Activated naive CD4-positive, alpha-beta T cell treated with anti-CD3 and anti-CD28 coated beads, Interleukin-2, amount 50 U/mL, for 24 hours (primary cell): Measurements from ENCODE around the gene HOXA6.

ENCODE experiments used
- H3K27ac Mint-ChIP-seq: one replicate; pipeline ENCODE4 v1.8.0; 2021; ENCODE audit warnings: mild to moderate bottlenecking, mixed read lengths
- H3K27me3 Mint-ChIP-seq: one replicate; pipeline ENCODE4 v1.8.0; 2021; ENCODE audit warnings: mixed read lengths
- H3K36me3 Mint-ChIP-seq: one replicate; pipeline ENCODE4 v1.8.0; 2021; ENCODE audit warnings: mixed read lengths
- H3K4me1 Mint-ChIP-seq: one replicate; pipeline ENCODE4 v1.8.0; 2021; ENCODE audit warnings: mixed read lengths
- H3K4me3 Mint-ChIP-seq: one replicate; pipeline ENCODE4 v1.8.0; 2021; ENCODE audit warnings: mild to moderate bottlenecking, mixed read lengths
- H3K9me3 Mint-ChIP-seq: one replicate; pipeline ENCODE4 v1.8.0; 2021; ENCODE audit warnings: mixed read lengths

The HOXA6 gene

GRCh38 chr7:27186668-27187474, 39.3 kb upstream of the HOXA6 start:
- no peaks in the 10 kb centered on the region for H3K36me3 Mint-ChIP-seq
- H3K4me1 Mint-ChIP-seq: peaks cover 63% of the 10 kb centered on the region
- H3K9me3 Mint-ChIP-seq: no peaks in the 10 kb centered on the region
- no peak overlapping the region for H3K4me3 Mint-ChIP-seq
- peaks cover 71% of the 10 kb centered on the region for H3K27me3 Mint-ChIP-seq
- no peak overlapping the region for H3K27ac Mint-ChIP-seq

- no peaks in the 10 kb centered on the region for H3K9me3 Mint-ChIP-seq
- H3K4me3 Mint-ChIP-seq: peak overlapping the region; percentile 53
- peak overlapping the region; percentile 82 for H3K27ac Mint-ChIP-seq
- no peaks in the 10 kb centered on the region for H3K36me3 Mint-ChIP-seq
- H3K4me1 Mint-ChIP-seq: peaks cover 57% of the 10 kb centered on the region
- peaks cover 69% of the 10 kb centered on the region for H3K27me3 Mint-ChIP-seq
Measured at GRCh38 chr7:27185854-27186667, 38.5 kb upstream of the HOXA6 start.

DNA sequence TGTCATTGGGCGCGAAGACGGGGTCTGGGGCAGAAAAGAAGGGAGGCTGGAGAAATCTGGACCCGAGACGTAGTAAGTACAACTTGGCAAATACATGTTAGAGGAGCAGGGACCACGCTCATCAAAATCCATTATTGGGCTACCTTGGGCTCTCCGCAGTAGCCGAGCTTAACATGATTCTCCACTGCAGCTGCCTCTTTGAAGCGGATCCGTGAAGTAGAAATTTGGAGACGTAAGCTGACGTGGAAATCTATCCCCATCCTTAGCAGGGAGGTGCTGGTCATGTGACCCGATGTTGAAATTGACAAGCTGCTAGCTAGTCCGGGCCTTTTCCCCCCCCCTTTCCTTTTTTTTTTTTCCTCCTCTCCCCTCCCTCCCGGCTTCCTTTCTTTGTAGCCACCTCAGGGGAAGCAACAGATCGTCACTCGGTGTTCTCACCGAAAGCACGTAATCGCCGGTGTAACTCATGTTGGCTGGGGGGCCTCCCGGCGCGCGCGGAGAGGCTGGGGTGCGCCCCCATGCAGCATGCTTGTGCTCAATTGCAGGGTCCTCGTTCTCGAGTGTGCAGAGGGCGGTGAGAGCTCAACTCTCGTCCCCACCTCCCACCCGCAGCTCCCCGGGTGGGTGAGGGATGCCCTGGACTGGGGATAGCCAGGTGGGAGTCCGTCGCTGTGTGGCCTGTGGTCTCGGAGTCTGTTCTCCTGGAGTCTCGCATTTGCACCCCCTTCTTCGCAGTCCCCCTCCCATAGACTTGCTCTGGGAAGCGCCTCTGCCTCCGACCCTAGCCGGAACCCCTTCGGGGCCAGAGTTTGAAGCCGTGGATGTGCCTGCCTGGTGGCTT, 37.7 kb upstream of the HOXA6 start, which contains the start of gene HOXA11:
HOXA11 (minus strand) TSS at position 220 of the 841 bp plus-strand sequence; CDS start at position 132, 88 bp downstream.
- peak within 1 kb of the TSS; percentile 66 for H3K4me3 Mint-ChIP-seq
- no peaks in the 10 kb centered on the region for H3K36me3 Mint-ChIP-seq
- no peaks in the 10 kb centered on the region for H3K9me3 Mint-ChIP-seq
- peaks cover 64% of the 10 kb centered on the region for H3K27me3 Mint-ChIP-seq
- peaks cover 54% of the 10 kb centered on the region for H3K4me1 Mint-ChIP-seq
- peak within 1 kb of the TSS; percentile 82 for H3K27ac Mint-ChIP-seq

- peaks cover 52% of the 10 kb centered on the region for H3K4me1 Mint-ChIP-seq
- no peaks in the 10 kb centered on the region for H3K9me3 Mint-ChIP-seq
- peaks cover 61% of the 10 kb centered on the region for H3K27me3 Mint-ChIP-seq
- peaks cover 1% of the 10 kb centered on the region for H3K36me3 Mint-ChIP-seq
- H3K4me3 Mint-ChIP-seq: peak overlapping the region; percentile 66
- H3K27ac Mint-ChIP-seq: peak overlapping the region; percentile 2
Measured at GRCh38 chr7:27184337-27185012, 36.9 kb upstream of the HOXA6 start.

DNA sequence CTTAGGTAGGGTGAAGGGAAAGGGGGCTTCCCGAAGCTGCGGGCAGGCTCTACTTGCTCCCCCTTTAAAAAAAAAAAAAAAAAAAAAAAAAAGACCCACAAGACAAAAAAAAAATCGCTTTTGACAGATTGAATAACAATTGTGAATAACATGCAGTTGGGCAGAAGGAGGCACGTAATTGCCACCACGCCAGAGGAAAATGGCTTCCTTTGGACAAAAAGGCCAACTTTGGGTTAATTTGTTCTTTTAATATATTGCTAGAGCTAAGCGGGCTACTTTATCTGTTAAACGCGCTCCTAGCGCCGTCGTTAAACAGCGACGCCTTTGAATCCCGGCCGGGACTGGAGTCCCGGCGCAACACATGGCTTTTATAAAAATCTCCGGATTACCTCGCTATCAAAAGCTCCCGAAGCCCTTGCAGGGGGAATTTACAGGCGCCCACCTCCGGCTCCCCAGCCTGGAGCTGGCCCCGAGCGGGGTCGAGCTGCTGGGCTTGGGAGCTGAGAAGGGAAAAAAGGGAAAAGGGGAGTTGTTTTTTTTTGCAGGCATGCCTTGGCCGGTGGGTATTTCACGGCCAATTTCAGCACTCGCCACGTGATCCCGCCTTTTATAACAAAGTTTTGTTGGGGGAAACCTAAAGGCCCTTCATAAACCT, 36.2 kb upstream of the HOXA6 start:
- Mint-ChIP-seq H3K27ac (no peak overlapping the region), H3K4me3 (peak overlapping the region; percentile 66), H3K27me3 (peaks cover 64% of the 10 kb centered on the region), H3K9me3 (no peaks in the 10 kb centered on the region), H3K36me3 (peaks cover 1% of the 10 kb centered on the region), H3K4me1 (peaks cover 49% of the 10 kb centered on the region)

- Mint-ChIP-seq H3K27ac (no peak overlapping the region), H3K4me1 (peaks cover 42% of the 10 kb centered on the region), H3K27me3 (peaks cover 59% of the 10 kb centered on the region), H3K36me3 (peaks cover 1% of the 10 kb centered on the region), H3K9me3 (no peaks in the 10 kb centered on the region), H3K4me3 (no peak overlapping the region)
Measured at GRCh38 chr7:27182861-27183681, 35.5 kb upstream of the HOXA6 start.

GRCh38 chr7:27182285-27182841, 34.8 kb upstream of the HOXA6 start:
- Mint-ChIP-seq H3K36me3 (peaks cover 1% of the 10 kb centered on the region), H3K4me3 (no peak overlapping the region), H3K9me3 (no peaks in the 10 kb centered on the region), H3K27me3 (peaks cover 58% of the 10 kb centered on the region), H3K4me1 (peaks cover 35% of the 10 kb centered on the region), H3K27ac (no peak overlapping the region)

DNA sequence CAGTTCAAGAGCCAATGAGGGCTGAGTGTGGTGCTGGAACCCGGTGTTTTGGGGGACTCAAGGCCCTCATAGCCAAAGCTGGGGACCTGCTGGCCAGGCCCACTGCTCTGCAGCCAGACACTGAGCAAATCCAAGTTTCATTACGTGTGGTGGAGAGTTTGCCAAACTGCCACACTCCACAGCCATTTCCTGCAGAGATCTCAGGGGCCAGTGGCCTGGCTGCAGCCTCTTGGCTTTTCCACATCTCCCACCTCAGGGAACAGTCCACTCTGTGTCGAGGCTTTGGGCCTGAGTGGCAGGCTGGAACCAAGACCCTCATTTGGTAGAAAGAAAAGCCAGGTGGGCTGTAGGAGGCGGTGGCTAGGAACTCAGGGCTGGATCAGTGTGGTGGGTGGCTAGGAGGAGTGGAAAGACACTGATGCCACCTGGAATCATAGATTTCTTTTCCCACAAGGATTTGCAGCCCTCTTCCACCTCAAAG, 34.3 kb upstream of the HOXA6 start:
- peaks cover 53% of the 10 kb centered on the region for H3K27me3 Mint-ChIP-seq
- peaks cover 1% of the 10 kb centered on the region for H3K36me3 Mint-ChIP-seq
- no peak overlapping the region for H3K27ac Mint-ChIP-seq
- H3K4me3 Mint-ChIP-seq: no peak overlapping the region
- H3K4me1 Mint-ChIP-seq: peaks cover 32% of the 10 kb centered on the region
- H3K9me3 Mint-ChIP-seq: no peaks in the 10 kb centered on the region

DNA sequence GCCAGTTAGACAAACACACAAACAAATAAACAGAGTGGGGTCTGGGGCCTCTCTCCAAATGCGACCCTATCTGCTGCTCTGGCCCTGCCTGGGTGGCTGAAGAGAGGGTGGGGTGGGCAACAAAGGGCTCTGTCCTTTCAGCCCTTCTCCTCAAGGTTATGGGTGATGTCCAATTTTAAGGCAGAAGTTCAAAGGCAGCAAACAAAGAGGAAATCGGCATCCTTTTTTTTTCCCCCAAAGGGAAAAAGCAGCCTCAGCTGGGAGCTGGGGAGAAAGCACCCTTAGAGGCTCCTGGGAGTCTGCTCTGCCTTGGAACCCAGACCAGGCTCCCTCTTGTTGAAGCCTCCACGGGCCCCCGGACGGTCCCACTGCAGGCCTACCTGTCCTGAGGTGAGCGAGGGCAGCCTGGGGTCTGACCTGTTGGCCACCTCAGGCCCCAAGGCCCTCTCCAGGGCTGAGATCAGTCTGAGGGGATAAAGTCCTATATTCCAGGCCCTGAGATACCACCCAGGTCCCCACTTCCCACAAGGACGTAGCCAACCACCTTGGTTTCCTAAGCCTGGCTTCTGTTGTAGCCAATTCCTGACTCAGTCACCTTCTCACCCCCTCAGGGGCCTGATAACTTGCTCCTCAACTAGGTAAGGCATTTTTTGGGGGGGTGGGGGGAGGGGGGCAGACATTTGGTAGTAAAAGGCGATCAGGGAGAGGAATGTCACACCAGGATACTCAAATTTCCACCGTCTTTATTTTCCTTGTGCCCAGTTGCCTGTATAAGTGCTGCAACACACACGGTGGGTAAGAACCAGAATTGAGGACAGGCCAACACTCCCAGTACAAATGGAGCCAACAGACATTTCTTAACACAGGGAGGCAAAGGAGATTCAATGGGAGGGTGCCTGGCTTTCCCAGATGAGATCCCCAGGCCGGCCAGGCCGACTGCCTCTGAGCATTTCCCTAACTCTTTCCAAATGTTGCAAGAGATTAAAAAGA, 33.2 kb upstream of the HOXA6 start:
- Mint-ChIP-seq H3K27ac (no peak overlapping the region), H3K36me3 (peaks cover 1% of the 10 kb centered on the region), H3K4me1 (peaks cover 22% of the 10 kb centered on the region), H3K9me3 (no peaks in the 10 kb centered on the region), H3K27me3 (peaks cover 51% of the 10 kb centered on the region), H3K4me3 (no peak overlapping the region)

GRCh38 chr7:27179503-27180430, 32.2 kb upstream of the HOXA6 start:
- H3K36me3 Mint-ChIP-seq: peaks cover 1% of the 10 kb centered on the region
- peak overlapping the region; percentile 6 for H3K27ac Mint-ChIP-seq
- no peaks in the 10 kb centered on the region for H3K9me3 Mint-ChIP-seq
- H3K27me3 Mint-ChIP-seq: peaks cover 49% of the 10 kb centered on the region
- peaks cover 16% of the 10 kb centered on the region for H3K4me1 Mint-ChIP-seq
- H3K4me3 Mint-ChIP-seq: peak overlapping the region; percentile 46

DNA sequence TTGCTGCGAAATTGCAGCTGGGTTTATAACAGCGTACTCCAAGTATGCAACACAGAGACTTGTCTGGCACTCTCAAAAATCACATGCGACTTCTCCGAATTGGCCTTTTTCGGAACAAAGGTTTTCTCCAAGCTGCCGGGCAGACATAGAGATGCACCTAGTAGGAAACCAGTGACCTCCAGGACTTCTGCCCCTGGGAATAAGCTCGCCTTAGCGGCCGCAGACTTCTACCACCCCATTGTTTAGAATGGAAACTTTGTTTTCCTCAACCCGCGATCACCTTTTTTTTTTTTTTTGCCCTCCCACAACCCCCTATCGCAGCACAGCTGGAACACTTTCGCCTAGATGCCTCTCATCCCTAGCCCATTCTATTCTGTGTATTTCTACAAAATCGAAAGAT, 31.5 kb upstream of the HOXA6 start:
- peaks cover 14% of the 10 kb centered on the region for H3K4me1 Mint-ChIP-seq
- peaks cover 51% of the 10 kb centered on the region for H3K27me3 Mint-ChIP-seq
- H3K36me3 Mint-ChIP-seq: peaks cover 1% of the 10 kb centered on the region
- no peak overlapping the region for H3K4me3 Mint-ChIP-seq
- no peak overlapping the region for H3K27ac Mint-ChIP-seq
- no peaks in the 10 kb centered on the region for H3K9me3 Mint-ChIP-seq

DNA sequence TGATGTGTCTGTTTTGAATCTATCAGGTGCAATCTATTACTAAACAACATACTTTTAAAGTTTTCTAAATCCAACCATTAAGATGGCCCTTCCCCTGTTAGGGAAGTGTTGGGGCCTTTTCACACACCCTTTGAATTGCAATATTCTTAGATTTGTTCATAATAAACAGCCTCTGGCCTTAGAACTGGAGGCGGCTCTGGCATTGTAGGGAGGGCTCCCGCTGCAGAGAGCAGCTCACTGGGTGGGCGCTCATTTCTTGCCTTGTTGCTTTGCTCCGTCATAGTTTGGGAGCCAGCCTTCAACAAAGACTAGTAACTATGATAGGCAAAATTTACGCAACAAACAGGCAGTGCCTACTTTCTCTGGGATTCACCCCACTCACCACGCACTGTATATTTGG, 30.8 kb upstream of the HOXA6 start:
- Mint-ChIP-seq H3K27me3 (peaks cover 48% of the 10 kb centered on the region), H3K27ac (peak overlapping the region; percentile 30), H3K4me1 (peaks cover 10% of the 10 kb centered on the region), H3K36me3 (peaks cover 1% of the 10 kb centered on the region), H3K9me3 (no peaks in the 10 kb centered on the region), H3K4me3 (no peak overlapping the region)
